ENCODE measurements around the gene SLC35A3.
"Not testable (repeated sequence)": the region's sequence is repeated elsewhere in the genome, so short reads cannot be mapped to it uniquely, and the experiment has no call there.

Gene SLC35A3

DNA sequence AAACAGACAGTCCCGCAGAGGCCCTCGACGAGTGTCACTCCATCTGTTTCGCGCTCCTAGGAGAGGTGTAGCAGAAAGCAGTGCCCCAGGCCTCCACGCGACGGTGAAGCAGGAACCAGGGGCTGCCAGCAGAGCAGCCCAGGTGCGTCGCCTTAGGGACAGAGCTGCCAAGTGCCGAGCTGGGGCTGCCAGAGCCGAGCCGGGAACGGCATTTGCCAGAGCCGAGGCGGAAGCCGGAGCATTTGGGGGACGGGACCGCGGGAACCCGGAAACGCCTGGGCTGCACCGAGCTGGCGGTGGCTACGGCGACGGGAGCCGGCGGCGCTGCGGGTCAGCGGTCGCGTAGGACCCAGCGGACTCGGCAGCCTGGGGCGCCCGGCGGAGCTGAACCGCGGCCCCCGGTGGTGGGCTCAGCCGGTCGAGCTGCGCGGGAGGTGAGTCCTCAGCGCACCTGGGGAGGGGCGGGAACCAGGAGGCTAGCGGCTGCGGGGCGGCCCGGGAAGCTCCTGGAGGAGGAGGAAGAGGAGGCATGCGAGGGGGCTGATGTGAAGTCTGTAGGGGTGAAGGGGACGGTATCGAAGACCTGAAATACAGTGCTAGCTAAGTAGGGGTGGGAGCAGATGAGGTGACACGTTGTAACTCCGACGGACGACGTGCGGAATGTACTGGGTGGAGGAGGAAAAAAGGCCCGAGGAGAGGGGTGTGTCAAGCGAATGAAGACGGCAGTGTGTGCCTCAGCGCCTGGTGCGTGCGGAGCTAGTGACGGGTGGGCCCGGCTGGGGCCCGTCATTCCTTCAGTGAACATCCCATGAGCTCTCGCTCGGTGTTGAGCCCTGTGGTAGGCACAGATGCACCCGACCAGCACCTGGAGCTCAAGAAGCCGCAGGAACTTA is at the start of gene SLC35A3:
SLC35A3 (plus strand) TSS at position 268 of the 893 bp plus-strand sequence. CDS start 23,559 bp downstream, outside the sequence.
- DNase-seq, result peak; percentile 35

DNA sequence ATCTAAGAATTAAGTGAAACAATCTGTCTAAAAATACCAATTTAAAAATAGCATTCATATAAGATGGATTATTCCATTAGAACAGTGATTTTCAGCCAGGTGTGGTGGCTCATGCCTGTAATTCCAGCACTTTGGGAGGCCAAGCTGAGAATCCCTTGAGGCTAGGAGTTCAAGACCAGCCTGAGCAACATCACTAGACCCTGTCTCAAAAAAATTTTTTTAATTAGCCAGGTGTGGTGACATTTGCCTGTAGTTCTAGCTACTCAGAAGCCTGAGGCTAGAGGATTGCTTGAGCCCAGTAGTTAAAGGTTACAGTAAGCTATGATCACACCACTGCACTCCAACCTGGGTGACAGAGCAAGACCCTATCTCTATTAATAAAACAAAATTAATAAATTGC is 35.0 kb upstream of the SLC35A3 start:
- no peak for DNase-seq

DNA sequence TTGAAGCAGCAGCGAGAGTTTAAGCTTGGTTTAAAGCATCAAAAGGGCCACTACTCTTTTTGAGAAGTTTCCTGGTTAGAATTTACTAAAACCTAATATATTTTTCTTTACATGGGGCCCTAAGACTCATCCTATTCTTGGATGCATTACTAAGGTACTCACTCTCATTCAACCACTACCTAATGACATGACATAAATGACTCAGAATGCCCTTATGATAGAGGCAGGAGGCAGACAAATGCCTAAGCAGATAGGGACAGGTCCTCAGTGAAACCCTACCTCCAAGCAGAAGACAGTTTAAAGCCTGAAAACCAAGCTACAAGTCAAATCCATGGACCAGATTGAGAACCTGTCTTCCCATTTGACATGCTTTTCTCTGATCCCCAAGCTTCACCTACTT is 34.3 kb upstream of the SLC35A3 start:
- no peak for DNase-seq

- DNase-seq, result no peak
These were observed 33.7 kb upstream of the SLC35A3 start for GRCh38 chr1:99936071-99936470.

DNA sequence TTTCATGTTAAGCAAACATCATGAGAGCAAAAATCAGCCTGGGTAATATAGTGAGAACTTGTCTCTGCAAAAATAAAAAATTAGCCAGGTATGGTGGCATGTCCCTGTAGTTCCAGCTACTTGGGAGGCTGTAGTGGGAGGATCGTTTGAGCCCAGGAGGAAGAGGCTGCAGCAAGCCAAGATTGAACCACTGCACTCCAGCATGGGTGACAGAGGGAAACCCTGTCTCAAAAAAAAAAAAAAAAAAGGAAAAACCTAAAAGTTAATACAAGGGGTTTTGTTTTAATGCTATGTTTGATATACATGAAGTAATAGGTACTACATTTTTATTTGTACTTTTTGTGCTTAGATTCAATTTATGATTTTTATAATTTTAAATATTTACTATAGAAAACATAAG is 27.1 kb upstream of the SLC35A3 start:
- no peak for DNase-seq

- peak; percentile 92 for DNase-seq
These were observed 26.5 kb upstream of the SLC35A3 start for GRCh38 chr1:99943223-99943794.

GRCh38 chr1:99944192-99944591 is 25.6 kb upstream of the SLC35A3 start:
- DNase-seq, result no peak

DNA sequence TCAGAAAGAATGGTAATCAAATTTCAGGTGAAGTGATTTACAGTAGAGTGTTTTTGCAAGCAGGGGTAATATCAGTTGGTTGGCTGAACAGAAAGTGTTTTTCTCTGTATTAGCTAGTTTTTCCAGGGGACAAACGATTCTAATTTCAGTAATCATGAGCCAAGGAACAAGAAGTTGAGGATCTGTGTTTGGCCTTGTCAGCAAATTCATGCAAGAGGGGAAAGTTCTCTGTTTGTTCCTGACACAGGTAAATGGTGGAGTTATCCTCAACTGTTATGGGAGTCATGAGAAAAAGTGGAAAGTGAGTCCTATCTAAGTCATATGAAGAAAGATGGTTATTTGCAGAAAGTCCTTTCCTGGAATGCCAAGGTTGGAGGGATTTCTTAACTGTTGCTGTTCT is 24.6 kb upstream of the SLC35A3 start:
- no peak for DNase-seq

DNA sequence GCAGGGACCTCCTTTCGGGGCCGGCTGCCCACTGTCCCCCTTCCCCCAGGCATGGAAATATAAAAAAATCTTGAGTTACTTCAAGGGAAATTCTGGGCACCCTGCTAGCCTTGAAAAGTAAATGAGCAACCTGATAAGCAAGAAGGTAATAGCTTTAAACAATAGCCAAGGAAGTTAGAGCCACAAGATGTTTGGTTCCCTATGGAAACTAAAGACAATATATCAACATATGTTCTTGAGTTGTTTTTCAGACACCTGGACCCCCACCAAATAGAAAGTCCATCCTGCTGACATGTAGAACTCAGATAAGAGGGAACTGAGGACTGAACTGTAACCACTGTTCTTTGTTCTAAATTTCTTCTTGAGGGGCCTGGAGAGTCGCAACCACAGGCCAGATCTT is 19.3 kb upstream of the SLC35A3 start:
- no peak for DNase-seq

DNA sequence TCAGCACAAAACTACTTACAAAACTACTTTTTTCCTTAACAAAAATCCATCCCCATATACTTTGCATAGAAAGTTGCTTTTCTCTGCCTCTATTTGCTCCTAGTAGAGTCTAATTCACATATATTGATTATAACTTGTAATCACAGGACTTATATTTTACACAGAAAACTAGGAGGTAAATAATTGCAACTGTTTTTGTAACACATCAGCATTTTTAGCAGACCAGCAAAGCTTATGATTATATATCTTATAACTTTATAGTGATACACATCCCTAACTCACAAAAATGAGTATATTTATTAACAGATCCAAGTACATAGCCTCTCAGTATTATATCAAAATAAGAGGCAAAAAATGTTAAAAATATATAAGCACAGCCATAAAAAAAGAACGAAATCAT is 17.3 kb upstream of the SLC35A3 start:
- DNase-seq, result no peak

DNA sequence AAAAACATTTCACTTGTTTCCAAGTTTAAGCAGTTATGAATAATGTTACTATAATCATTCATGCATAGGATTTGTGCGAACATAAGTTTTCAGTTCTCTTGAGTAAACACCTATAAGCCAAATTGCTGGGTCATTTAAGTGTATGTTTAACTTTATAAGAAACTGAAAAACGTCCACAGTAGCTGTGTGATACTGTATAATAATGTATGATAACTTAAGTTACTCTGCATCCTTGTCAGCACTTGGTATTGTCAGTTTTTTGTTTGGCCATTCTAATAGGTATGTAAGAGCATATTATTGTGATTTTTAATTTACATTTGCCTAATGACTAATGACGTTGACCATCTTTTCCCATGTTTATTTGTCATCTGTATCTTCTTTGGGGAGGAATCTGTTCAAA is 14.4 kb upstream of the SLC35A3 start:
- DNase-seq, result no peak

DNA sequence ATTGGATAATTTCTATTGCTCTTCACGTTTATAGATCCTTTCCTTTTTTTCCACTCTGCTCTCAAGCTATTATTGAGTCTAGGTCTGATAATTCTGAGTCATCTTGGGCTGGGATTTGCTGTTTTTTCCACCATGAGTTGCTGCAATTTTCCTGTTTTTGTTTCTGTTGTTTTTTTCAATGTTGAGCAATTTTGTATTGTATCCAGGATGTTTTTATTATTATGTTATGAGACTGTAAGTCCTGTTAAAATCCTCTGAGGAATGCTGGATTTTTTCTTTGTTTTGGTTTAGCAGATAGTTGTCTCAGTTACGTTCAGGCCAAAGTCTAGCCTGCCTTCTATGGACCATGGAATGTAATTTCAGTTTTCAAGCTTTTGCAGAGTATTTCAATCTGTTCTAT is 13.0 kb upstream of the SLC35A3 start:
- DNase-seq, result no peak

DNA sequence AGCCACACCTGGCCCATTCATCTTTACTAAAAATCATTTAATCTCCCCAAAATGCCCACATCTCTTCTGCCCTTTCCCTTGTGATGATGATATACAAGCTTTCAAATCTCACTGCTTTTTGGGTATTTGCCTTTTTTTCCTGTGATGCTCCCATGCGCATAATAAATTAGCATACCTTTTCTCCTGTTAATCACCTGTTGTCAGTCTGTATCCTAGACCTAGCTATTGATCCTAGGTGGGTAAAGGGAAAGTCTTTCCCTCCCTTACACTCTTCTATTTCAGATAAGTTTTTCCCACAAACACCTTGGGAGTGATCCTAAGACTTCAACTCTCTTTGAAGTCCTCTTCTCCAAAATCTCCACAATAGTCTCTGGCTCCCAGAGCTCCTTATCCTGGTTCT is 12.0 kb upstream of the SLC35A3 start:
- DNase-seq, result no peak

DNA sequence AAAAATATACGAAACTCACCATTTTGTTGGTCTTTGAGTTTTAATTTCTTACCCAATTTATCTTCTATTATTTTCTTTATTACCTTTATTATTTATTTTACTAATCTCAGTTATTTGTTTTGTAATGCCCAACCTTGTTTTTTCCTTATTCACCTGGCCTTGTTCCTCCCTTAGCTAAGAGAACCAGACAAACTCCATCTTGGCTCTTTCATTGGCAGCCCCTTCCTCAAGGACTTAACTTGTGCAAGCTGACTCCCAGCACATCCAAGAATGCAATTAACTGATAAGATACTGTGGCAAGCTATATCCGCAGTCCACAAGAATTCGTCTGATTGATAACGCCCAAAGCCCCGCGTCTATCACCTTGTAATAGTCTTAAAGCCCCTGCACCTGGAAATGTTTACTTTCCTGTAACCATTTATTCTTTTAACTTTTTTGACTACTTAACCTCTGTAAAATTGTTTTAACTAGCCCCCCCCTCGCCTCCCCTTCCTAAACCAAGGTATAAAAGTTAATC is 10.5 kb upstream of the SLC35A3 start:
- DNase-seq, result not testable (repeated sequence)

DNA sequence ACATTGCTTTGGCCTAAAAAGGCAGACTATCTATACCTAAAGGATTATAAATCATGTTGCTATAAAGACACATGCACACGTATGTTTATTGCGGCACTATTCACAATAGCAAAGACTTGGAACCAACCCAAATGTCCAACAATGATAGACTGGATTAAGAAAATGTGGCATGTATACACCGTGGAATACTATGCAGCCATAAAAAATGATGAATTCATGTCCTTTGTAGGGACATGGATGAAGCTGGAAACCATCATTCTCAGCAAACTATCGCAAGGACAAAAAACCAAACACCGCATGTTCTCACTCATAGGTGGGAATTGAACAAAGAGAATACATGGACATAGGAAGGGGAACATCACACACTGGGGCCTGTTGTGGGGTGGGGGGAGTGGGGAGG is 9.5 kb upstream of the SLC35A3 start:
- not testable (repeated sequence) for DNase-seq

DNA sequence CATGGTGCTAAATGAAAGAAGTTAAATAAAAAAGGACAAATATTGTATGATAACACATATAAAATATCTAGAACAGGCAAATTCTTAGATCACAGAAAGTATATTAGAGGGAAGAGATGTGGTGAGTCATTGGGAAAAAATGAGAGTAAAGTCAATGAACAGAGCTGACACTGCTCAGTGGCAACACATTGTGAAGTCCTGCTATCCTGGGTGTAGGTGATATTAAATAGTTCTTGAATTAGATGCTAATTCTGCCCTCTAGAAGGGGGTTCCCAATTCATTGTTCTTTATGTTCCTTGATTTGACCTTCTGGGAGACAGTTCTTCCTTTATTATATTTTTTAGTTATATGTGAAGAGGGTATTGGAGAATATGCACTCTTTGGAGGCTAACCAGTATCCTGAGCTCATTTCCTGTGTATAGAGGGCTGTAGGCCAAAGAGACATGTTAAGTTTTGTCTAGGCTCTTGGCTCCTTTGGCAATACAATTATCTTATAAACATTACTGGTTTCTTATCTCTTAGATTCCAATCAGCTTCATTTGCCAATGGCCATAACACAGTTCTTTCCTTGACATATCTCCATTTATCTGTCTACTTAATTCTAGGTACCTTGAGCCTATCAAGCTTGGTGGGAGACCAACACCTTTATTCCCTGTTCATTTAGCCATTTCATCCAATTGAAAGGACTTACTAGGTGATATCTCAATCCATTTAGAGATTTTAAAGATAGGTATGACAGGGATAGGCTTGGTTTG is 6.6 kb upstream of the SLC35A3 start:
- DNase-seq, result no peak

- no peak for DNase-seq
These were observed 5.0 kb upstream of the SLC35A3 start for GRCh38 chr1:99964806-99965205.

- no peak for DNase-seq
These were observed 4.0 kb upstream of the SLC35A3 start for GRCh38 chr1:99965646-99966375.

DNA sequence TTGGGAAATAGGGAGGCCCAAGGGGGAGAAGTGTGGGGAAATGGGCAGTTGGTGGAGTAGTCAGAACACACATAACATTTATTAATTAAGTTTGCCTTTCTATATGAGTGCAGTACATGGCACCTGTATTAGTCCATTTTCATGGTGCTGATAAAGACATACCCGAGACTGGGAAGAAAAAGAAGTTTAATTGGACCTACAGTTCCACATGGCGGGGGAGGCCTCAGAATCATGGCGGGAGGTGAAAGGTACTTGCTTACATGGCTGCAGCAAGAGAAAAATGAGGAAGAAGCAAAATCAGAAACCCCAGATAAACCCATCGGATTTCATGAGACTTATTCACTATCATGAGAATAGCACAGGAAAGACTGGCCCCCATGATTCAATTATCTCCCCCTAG is 1.6 kb upstream of the SLC35A3 start:
- no peak for DNase-seq

- no peak for DNase-seq
These were observed 502 bp upstream of the SLC35A3 start for GRCh38 chr1:99969260-99969728.

- no peak for DNase-seq
These were observed 988 bp downstream of the SLC35A3 start for GRCh38 chr1:99970713-99971255.

- not testable (repeated sequence) for DNase-seq
These were observed 2.3 kb downstream of the SLC35A3 start for GRCh38 chr1:99972066-99972465.

Data from NCI-H524 treated with DMSO at 0.1 percent for 48 hours (cell line).